Omental fat pad (tissue), 4 donors: Measurements from ENCODE around the gene NOP56. TPM values are rescaled to one million over a fixed set of nuclear protein-coding genes. Genes with fewer than 3 reads are reported as not detected.

Experiments used
- small RNA-seq: library from RNA; depleted of rRNA; stranded (forward); fragments of <200 nt; gene quantifications from one replicate; pipeline ENCODE3, GENCODE V24; 2016
- total RNA-seq, 4 donors: library from RNA; depleted of rRNA; stranded (reverse); fragments of >200 nt; gene quantifications; one replicate each; pipeline ENCODE4 v1.1.0, GENCODE V29; 2016

Gene NOP56
- total RNA-seq, 4 donors from 2014 or later: 77.3 to 463 (median 96.6) TPM

Small RNAs within 50 kb of the gene (small RNA-seq; reads per million reads assigned to genes)
- gene SNORA51 (not detected), gene SNORD110 (not detected), gene SNORD56 (not detected), gene SNORD57 (not detected), gene SNORD86 (not detected)

Other genes with a start within 250 kb of the NOP56 start
- 100 to 1,000 TPM; 119 to 267 (median 170) TPM for gene SNRPB, start 181.8 kb upstream of the NOP56 start, total RNA-seq
- 10 to 100 TPM in 1 of 4 donors, 1 to 10 TPM in 3; 6.8 to 14.8 (median 8.4) TPM for gene ZNF343, start 143.7 kb upstream of the NOP56 start, total RNA-seq
- under 1 TPM; 0.32 to 0.88 (median 0.53) TPM for gene TMC2, start 116.1 kb upstream of the NOP56 start, total RNA-seq
- 100 to 1,000 TPM in 3 of 4 donors, 10 to 100 TPM in 1; 90.3 to 122 (median 103) TPM for gene IDH3B, start 11.6 kb downstream of the NOP56 start, total RNA-seq
- 1 to 10 TPM; 1.3 to 7.5 (median 5.4) TPM for gene EBF4, start 40.1 kb downstream of the NOP56 start, total RNA-seq
- gene CPXM1, start 148.0 kb downstream of the NOP56 start, total RNA-seq: 10 to 100 TPM; 22.1 to 74.1 (median 32.3) TPM
- 1 to 10 TPM in 2 of 4 donors, not detected in 2; 1.2 to 1.4 TPM for gene C20orf141, start 162.4 kb downstream of the NOP56 start, total RNA-seq
- not detected for gene TMEM239, start 163.7 kb downstream of the NOP56 start, total RNA-seq
- gene PCED1A, start 188.0 kb downstream of the NOP56 start, total RNA-seq: 10 to 100 TPM; 21.5 to 46.7 (median 33.3) TPM
- gene VPS16, start 188.1 kb downstream of the NOP56 start, total RNA-seq: 10 to 100 TPM; 24.0 to 34.0 (median 27.7) TPM
- gene PTPRA, start 220.8 kb downstream of the NOP56 start, total RNA-seq: 10 to 100 TPM; 55.0 to 78.0 (median 68.2) TPM